Measurements from ENCODE around the gene GPR65.
"Not testable (repeated sequence)": the region's sequence is repeated elsewhere in the genome, so short reads cannot be mapped to it uniquely, and the experiment has no call there.

The GPR65 gene

DNA sequence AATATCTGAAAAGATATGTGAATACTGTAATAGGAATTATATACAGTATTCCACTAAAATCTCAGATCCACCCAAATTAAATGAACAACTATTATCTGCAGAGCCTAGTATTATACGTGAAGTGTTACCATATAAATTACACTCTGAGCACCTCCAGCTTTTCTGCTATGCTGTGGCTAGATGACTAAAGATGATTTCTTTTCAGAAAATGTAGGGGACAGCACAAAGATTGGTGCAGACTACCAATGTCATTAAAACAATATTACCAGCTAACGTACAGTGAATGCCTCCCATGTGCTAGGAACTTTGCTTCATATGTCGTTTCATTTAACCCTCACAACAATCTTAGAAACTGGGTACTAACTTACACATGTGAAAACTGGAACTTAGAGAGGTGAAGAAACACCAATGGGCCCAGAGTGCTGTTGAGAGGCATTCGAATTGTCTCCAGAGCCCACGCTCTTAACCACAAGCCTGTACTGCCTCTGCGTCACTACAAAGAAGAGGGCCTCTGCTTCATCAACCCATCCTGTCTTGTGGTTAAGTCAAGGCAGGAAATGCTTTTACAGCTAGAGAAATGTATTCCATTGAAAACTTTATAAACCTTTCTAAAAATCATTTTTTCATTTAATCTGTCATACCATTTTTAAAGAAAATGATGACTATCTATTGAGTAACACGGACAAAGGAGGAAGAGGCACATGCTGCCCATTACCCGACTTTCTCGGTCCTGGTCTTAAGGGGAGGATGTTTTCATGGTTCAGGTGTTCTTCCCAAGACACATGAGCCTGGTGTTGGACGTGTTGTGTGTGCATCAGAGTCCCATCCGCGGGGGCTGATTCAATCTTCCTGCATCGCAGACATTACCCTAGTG lies 1.3 kb downstream of the GPR65 start:
- peak; percentile 88 for DNase-seq

DNA sequence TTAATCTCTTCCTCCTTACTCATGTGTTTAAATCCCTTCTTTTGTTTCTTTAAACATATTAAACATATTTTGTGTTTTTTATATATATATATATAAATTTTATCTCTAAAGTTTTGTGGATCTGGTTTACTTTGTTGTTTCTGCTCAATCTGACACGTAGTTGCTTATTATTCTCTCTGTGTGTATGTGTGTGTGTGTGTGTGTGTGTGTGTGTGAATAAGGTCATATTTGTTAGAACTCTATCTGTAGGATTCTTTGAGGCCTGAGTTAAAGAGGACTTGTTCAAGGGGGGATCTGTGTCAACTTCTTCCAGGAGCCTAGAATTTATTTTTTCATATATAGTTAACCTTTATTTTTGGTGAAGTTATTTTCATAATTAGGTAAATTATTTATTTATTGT lies 2.7 kb downstream of the GPR65 start:
- no peak for DNase-seq

DNA sequence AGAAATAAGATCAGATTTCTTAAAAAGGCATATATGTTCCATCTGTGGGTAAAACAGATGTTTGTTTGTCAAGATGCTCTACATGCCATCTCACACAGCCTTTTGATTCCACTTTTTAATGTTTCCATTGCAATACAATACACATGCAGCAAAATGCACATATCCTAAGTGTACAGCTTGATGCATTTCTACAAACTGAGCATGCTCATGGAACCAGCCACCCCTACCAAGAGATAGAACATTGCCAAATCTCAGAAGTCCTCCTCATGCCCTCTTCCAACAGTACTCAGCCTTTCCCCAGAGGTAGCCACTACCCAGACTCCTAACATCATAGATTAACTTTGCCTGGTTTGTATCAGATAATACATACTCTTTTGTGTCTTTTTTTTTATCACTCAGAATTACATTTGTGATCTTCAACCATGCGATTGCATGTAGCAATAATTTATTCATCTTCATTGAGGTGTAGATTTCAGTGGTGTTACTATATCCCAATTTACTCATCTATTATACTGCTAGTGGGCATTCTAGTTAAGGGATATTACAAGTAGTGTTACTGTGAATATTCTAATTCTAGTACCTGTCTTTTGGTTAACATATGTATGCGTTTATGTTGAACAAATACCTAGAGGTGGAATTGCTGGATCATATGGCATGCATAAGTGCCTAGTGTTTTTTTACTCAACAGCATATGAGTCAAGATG lies 3.3 kb downstream of the GPR65 start:
- no peak for DNase-seq

DNA sequence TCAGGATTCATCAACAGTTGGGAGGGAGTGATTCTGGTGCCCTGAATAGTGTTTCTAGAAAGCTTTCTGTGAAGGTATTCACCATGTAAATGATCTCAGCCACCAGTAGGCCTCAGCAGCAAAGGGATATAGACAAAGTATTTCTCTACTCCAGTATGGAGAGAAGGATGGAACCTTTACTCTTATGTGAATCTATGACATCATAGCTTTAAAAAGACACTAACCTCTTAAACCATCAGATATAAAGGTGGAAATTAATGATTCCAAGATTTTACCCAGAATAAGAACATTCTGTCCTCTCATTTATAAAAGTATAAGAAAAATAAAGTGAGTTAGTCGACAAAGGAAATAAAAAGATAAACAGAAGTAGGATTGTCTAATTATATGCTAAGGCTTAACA lies 4.6 kb downstream of the GPR65 start:
- DNase-seq = no peak

DNA sequence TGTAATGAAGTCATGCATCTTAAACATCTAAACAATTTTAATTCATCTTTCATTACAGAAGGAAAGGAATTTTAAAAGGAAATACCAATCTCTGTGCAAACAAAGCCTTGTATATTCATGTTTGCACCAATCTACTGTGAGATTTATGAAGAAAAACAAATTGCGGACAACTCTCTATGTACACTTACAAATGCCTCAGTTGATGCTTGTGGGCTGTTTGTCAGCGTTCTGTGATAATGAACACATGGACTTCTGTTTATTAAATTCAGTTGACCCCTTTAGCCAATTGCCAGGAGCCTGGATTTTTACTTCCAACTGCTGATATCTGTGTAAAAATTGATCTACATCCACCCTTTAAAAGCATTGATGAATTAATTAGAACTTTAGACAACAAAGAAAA lies 5.4 kb downstream of the GPR65 start:
- DNase-seq = no peak

DNA sequence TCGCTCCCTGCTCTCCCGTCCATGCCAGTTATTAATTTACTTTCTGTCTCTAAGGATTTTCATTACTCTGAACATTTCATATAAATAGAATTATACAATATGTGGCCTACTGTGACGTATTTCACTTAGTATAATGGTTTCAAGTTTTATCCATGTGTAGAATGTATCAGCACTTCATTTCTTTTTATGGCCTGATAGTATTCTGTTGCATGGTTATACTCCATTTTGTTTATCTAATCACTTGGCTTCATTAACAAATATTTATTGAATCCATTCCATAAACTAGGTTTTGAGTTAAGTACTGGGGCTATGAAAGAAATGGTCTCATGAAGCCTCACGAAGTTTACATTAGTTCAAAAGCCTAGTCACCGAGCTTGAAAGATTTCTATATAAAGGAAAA lies 7.6 kb downstream of the GPR65 start:
- DNase-seq = no peak

DNA sequence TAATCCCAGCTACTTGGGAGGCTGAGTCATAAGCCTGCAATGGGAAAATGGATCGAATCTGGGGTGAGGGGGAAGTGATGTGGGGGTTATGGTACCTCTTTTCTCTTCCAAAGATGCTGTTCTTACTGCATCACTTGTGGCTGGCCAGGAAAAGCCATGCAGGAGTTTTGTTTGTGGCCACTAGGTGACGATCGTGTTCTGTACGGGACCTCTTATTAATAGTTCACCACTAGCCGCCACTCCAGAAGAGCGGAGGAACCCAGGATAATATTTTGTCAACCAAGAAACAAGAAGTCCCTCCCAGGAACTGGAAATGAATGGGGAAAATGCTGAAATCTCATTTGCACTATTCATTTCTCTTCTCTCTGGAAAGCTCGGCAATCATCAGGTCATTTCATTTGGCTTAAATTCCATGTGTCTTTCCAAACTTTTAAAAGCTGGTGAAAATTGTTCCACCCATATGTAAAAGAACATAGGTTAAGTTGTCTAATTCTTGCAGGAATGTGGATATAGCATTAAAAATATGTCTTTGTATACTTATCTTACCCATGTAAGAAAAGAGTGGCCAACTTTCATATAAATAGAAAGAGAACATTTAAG lies 8.9 kb downstream of the GPR65 start:
- peak; percentile 45 for DNase-seq

DNA sequence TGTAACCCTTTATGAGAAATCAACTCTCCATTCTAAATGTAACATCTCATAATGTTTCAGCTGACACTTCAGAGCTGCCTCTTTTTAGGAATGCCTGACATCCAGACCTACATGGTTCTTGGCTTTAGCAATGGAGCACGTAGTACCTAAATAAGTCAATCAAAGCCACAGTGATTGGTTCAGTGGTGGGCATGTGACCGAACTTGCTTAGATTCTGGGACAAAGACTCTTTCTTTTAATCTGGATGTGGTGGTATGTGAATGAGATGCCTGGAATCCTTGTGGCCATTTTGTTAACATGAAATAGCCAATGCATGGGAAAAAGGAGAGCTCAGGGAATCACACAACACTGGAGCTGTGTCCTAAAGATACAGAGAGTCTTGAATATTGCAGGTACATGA lies 11.8 kb downstream of the GPR65 start:
- DNase-seq = no peak

DNA sequence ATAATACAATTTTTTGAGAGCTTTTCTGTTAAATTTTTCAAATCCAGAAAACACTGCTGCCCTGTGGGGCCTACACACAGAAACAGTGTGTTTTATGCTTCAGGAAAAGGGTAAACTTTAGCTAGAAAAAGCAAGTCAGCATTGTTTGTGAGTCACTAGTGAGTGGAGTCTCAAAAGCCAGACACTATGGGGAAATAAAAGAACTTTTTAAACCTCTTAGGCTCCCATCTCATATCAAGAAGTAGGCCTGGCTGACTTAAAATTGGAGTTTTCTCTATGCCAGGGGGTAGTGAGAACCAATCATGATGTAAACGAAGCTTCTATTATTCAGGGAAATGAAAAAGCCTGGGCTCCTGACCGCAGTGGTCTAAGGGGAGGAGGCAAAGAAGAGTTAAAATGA lies 12.6 kb downstream of the GPR65 start:
- DNase-seq = no peak

DNA sequence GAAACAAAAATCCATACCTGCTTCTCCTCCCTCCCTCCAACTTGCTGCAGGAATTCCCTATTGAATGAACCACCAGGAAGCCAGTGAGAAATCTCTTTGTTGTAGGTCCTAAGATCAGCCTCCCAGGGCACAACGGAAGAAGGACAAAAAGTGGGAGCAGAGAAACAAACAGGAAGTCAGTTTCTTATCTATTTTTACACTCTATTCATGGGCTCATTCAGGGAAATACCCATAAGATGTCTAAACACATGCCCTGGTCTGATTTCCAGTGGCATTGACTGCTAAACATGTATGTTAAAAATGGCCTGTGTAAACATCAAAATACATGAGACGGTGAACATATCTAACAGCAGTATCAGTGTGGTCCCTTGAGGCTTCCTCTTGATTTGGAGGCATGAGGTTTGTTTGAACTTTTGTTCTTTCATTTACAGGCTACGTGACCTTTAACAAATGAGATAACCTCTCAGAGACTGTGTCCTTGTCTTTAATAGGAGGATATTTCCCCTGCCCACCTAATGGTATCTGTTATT lies 18.8 kb downstream of the GPR65 start:
- DNase-seq = no peak

DNA sequence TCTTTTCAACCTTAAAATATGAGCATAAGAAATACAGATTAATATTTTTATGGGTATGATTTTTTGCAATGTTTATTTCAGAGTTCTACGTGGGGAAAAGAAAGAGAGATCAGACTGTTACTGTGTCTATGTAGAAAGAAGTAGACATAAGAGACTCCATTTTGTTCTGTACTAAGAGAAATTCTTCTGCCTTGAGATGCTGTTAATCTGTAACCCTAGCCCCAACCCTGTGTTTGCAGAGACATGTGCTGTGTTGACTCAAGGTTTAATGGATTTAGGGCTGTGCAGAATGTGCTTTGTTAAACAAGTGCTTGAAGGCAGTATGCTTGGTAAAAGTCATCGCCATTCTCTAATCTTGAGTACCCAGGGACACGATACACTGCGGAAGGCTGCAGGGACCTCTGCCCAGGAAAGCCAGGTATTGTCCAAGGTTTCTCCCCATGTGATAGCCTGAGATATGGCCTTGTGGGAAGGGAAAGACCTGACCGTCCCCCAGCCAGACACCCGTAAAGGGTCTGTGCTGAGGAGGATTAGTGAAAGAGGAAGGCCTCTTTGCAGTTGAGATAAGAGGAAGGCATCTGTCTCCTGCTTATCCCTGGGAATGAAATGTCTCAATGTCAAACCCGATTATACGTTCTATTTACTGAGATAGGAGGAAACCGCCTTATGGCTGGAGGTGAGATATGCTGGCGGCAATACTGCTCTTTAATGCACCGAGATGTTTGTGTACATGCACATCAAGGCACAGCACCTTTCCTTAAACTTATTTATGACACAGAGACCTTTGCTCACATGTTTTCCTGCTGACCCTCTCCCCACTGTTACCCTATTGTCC lies 19.5 kb downstream of the GPR65 start:
- not testable (repeated sequence) for DNase-seq

DNA sequence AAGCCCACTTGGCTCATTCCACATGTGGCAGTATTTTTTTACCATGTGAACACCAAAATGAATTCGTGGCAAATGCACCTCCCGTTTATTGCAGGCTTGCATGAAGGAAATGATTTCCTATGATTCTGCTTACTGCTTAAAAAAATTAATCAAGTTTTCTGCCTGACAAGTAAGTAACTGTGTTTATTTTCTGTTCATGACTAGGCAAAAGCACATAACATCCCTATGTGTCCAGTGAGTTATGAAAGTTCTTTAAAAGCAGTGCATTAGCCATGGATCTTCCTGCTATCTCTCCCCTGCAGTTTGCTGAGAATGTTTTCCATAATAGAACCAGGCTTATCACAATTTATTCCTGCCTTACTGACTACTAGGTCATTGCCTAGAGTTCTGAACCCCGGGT lies 20.4 kb downstream of the GPR65 start:
- DNase-seq = no peak

DNA sequence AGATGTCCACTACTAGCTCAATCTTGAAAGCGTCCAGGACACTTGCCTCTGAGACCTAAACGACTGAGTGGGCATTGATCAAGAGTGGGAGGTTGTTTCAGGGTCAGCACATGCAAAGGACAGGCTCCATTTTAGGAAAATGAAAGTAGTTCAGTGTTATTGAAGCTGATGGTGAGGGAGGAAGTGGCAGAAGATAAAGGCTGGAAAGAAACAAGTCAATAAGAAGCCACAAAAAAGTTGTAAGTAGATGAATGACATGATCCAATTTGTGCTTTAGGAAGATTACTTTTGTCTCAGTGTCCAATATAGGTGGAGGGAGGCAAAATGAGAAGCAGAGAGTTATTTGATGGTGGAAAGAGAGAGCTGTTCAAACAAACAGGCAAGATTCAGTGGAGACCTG lies 22.0 kb downstream of the GPR65 start:
- no peak for DNase-seq

DNA sequence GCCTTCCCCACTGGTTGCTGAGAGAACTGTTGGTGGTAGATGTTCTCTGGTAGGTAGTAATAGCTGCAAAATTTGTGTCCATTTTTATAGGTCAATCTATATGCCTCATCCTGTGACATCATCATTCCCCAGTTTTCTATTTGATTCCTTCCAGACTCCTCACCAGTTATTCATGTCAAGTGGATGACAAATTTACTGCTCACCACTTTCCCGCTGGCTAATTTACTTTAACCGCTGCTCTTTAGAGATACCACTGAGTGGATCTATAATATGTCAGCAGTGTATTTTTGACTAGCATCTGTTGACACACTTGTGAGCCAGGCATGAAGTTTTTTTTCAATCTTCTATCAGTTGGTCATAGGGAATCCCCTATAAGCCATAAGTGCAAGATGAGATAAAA lies 24.6 kb downstream of the GPR65 start:
- peak; percentile 39 for DNase-seq

DNA sequence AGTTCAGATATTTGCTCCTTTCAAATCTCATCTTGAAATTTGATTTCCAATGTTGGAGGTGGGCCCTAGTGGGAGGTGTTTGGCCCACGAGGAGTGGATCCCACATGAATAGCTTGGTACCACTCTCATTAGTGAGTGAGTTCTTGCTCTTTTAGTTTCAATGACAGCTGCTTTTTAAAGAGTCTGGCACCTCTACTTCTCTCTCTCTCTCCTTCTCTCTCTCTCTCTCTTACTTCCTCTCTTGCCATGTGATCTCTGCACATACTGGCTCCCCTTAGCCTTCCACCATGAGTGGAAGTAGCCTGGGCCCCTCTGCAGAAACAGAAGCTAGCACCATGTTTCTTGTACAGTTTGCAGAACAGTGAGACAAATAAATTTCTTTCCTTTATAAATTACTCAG lies 25.1 kb downstream of the GPR65 start:
- no peak for DNase-seq

DNA sequence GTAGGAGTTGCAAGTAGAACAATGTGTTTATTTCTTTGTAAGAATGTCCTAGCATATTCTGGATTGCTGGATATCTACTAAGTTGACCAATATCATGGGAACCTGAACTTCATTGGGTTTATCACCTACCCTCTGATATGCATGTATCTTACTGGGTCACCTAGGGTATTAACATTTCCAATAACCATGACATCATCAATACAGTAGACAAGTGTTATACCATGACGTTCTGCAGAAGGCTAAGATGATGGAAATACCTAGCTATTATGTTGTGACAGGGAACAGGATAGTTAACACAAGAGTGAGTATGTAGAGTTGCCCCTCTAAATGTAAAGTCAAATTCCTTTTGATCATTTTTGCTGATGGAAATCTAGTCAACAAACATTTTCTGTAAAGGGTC lies 26.0 kb downstream of the GPR65 start:
- no peak for DNase-seq

DNA sequence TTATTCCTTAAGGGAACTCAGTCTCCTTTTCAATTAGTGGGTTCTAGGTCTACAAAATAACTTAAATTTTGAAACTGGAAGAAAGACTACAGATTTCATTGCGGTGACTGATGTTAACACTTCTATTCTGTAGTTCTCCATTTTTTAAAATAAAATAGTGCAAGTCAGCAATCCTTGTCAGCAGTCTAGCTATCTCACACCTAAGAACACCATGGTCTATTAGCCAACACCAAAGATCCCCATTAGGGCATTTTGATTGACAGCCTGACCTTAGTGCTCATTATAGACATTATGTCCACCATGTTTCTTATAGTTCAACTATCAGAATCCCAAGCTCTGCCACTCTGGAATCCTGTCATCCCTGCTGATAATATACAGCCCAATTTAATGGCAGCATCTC lies 27.4 kb downstream of the GPR65 start:
- DNase-seq = no peak

DNA sequence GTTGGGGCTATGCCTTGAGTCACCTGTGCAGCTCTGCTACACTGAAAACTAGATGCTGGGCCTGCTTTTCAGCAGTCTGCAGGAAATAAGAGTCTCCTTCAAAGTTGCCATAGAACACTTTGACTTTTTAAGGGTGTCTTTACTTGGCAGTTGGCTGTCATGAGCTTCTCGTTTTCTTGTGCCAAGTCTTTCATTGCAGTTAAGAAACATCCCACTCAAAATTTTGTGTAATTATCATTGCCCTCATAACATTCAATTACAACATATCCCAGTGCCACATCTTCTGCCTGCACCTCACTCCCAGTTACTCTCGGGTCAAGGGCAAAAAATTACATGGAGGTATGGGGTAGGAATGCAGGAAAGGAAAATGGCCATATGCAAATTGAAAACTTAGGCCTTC lies 29.1 kb downstream of the GPR65 start:
- no peak for DNase-seq

DNA sequence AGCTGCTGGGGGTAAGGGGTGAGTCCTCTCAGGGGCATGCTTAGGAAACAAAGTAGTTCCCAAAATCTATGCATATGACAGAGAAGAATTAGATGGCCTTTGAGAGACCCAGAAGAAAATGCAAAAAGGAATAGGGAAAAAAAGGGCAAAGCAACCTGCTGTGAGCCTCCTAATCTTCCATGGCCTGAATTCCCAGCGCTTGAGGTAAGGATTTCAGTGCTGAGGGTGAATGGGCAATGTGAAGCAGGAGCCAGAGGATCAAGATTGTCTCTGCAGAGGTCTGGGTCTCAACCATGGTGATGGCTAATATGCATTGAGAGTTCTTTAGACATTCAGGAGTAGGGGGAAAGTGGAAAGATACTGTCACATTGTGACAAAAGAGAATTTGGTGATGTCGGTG lies 31.5 kb downstream of the GPR65 start:
- DNase-seq = no peak

DNA sequence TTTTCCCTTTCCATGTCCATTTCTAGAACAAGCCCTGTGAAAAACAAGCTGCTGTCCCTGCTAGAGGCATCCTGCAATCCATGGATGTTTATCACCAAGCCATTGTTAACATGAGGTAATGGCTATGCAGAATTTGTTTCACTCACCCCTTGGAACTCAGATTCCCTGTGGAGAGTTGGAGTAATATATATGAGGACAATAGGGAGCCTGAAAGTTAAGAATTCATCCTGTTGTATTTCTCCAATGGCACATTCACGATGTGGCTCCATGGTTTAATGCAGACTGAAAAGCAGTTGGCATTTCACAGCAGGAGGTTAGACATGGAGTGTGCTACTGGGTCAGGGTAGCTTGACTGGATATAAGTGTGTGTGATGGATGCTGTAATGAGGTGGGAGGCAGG lies 32.4 kb downstream of the GPR65 start:
- DNase-seq = no peak

DNA sequence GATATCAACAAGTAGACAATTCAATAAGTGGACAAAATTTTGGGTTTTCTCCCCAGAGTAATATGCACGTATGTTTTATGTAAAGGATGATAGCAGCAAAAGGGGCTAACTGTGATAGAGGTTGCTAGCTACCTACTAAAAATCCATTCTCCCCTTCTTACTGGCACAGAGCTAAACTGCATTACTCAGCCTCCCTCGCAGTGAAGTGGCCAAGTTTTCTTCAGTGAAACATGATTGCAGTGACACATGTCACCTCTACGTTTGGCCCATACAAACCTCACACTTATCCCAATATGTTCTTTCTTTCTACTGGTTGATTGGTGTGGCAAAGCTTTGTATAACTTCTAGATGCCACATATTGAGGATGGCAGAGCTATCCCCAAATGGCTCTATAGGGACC lies 34.3 kb downstream of the GPR65 start:
- DNase-seq = no peak

DNA sequence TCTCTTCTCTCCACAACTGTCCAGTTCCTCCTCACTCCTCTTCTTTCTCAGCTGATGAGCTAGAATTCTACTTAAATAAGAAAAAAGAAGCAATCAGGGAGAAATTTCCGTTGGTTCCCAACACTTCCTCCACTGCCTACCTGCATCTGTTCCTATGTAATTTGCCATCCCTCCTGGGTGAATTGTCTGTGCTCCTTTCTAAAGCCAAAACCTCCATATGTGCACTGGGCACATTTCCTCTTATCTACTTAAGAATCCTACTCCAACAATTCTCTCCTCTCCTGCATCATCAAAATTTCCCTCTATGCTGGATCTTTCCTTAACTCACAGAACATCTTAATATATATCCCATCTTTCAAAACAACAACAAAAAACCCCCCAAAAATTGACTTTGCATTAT lies 35.2 kb downstream of the GPR65 start:
- DNase-seq = no peak

Data from activated CD4-positive, alpha-beta T cell treated with anti-CD3 and anti-CD28 coated beads, Interleukin-2, Interleukin-6, amounts not matched to agents 100 ng/mL and 50 ng/mL, durations not matched to agents 16 hours and 8 hours (primary cell).